PC-3 (cell line): ENCODE results near the gene DHX57. TPM values are rescaled to one million over a fixed set of nuclear protein-coding genes. Genes with fewer than 3 reads are reported as not detected.
A peak's percentile ranks its signal among the peaks of the same experiment; 100 is the strongest.

Experiments used
- ATAC-seq: fragments of 200-7000 bp; cut with Tn5 transposase; 2 replicates; pipeline ENCODE4 v1.9.1; 2020; ENCODE audit warnings: mild to moderate bottlenecking, moderate library complexity
- BruUV-seq: library from RNA; stranded (reverse); fragments of 400-500 nt; replicated peaks from 2 replicates; lab custom pipeline; 2021; lab: Mats Ljungman, UMichigan
- CTCF ChIA-PET: fragments of 300-600 bp; sonication (Branson Sonifier 250); formaldehyde crosslinking; loops from one replicate; lab custom pipeline; 2022; ENCODE audit warnings: antibody characterized with exemption; lab: Charles Lee
- POLR2A ChIA-PET: fragments of 300-600 bp; sonication (Branson Sonifier 250); formaldehyde crosslinking; loops from one replicate; lab custom pipeline; 2022; ENCODE audit warnings: antibody characterized with exemption; ENCODE audit not compliant: unreplicated experiment; lab: Charles Lee
- DNase-seq: peaks from one replicate; pipeline ENCODE4 v3.0.0-alpha.2; 2015
- H2AFZ ChIP-seq: fragments of 300-600 bp; sonication (generic); 2 replicates; pipeline ENCODE4 v1.6.0; 2016; ENCODE audit warnings: antibody characterized with exemption, low read length
- H3F3A ChIP-seq: fragments of 300-600 bp; sonication (generic); one replicate; pipeline ENCODE4 v1.6.0; 2017; ENCODE audit warnings: antibody characterized with exemption, low read length, control low read depth, mild to moderate bottlenecking; ENCODE audit not compliant: unreplicated experiment
- H3K27ac ChIP-seq: fragments of 300-600 bp; sonication (generic); 2 replicates; pipeline ENCODE4 v1.5.1; 2016; ENCODE audit warnings: mild to moderate bottlenecking, low read length
- H3K27me3 ChIP-seq: fragments of 300-600 bp; sonication (generic); 2 replicates; pipeline ENCODE4 v1.6.1; 2016; ENCODE audit warnings: low read length, mixed read lengths
- H3K36me3 ChIP-seq: fragments of 300-600 bp; sonication (generic); 2 replicates; pipeline ENCODE4 v1.6.1; 2016; ENCODE audit warnings: low read depth, mixed run types, low read length, mixed read lengths
- H3K4me1 ChIP-seq: fragments of 300-600 bp; sonication (generic); 2 replicates; pipeline ENCODE4 v1.5.1; 2016; ENCODE audit warnings: low read length; ENCODE audit not compliant: insufficient read depth
- H3K4me2 ChIP-seq: fragments of 300-600 bp; sonication (generic); 2 replicates; pipeline ENCODE4 v1.6.0; 2016; ENCODE audit warnings: low read length
- H3K4me3 ChIP-seq: fragments of 300-600 bp; sonication (generic); 2 replicates; pipeline ENCODE4 v1.5.1; 2016; ENCODE audit warnings: mild to moderate bottlenecking, low read length, mixed read lengths
- H3K79me2 ChIP-seq: fragments of 300-600 bp; sonication (generic); 2 replicates; pipeline ENCODE4 v1.6.1; 2017; ENCODE audit warnings: low read length, mixed read lengths
- H3K9ac ChIP-seq: fragments of 300-600 bp; sonication (generic); 2 replicates; pipeline ENCODE4 v1.6.0; 2016; ENCODE audit warnings: mild to moderate bottlenecking, low read length
- H3K9me2 ChIP-seq: fragments of 300-600 bp; sonication (generic); replicated peaks from 2 replicates; pipeline ENCODE4 v1.6.1; 2016; ENCODE audit warnings: mixed run types, low read length, mixed read lengths
- H3K9me3 ChIP-seq: fragments of 300-600 bp; sonication (generic); 2 replicates; pipeline ENCODE4 v1.6.1; 2016; ENCODE audit warnings: low read length, mixed read lengths
- H4K20me1 ChIP-seq: fragments of 300-600 bp; sonication (generic); 2 replicates; pipeline ENCODE4 v1.6.1; 2016; ENCODE audit warnings: low read length, mixed read lengths
- CTCF ChIP-seq: fragments of 300-600 bp; sonication (generic); conservative IDR thresholded peaks from 2 replicates; pipeline ENCODE4 v1.5.1; 2017; ENCODE audit warnings: antibody characterized with exemption, low read depth, mild to moderate bottlenecking, low read length
- EZH2 ChIP-seq: fragments of 300-600 bp; sonication (generic); IDR thresholded peaks from one replicate; pipeline ENCODE4 v1.6.1; 2017; ENCODE audit warnings: antibody characterized with exemption, mild to moderate bottlenecking, low read length; ENCODE audit not compliant: unreplicated experiment
- EZH2phosphoT487 ChIP-seq: fragments of 300-600 bp; sonication (generic); IDR thresholded peaks from 2 replicates; pipeline ENCODE4 v1.6.1; 2018; ENCODE audit warnings: mild to moderate bottlenecking, antibody characterized with exemption, low read length, borderline replicate concordance
- intact Hi-C: fragments of 100-400 bp; cut with micrococcal nuclease; formaldehyde crosslinking; loops from 2 replicates; pipeline ENCODE4 v1.9.0; 2023
- total RNA-seq: library from RNA; depleted of rRNA; stranded (reverse); fragments of >200 nt; gene quantifications from 2 replicates; pipeline ENCODE4 v1.2.3, GENCODE V29; 2014

The DHX57 gene
- total RNA-seq, 1 experiment from 2014 or later = 17.5 TPM

- H3F3A ChIP-seq = no peaks in the 10 kb centered on the region
- no peaks in the 10 kb centered on the region for H3K79me2 ChIP-seq
- H3K27ac ChIP-seq = no peak overlapping the region
- no peaks in the 10 kb centered on the region for H4K20me1 ChIP-seq
- H3K4me3 ChIP-seq = no peak overlapping the region
- no TSS peak for BruUV-seq
- H3K9ac ChIP-seq = no peak overlapping the region
- TF ChIP-seq CTCF = no peak
- TF ChIP-seq EZH2phosphoT487 = no peak
- no peak for TF ChIP-seq EZH2
- ATAC-seq (no peak), DNase-seq (no peak)
- H3K9me2 ChIP-seq = no peaks in the 10 kb centered on the region
- H2AFZ ChIP-seq = no peak overlapping the region
- intact Hi-C loops = no loop called here
- H3K4me2 ChIP-seq = no peak overlapping the region
- no peaks in the 10 kb centered on the region for H3K9me3 ChIP-seq
- peaks cover 6% of the 10 kb centered on the region; the same call in 1 of the 2 replicates for H3K4me1 ChIP-seq
- ChIA-PET POLR2A (no interaction called here), CTCF (no interaction called here)
- H3K27me3 ChIP-seq = no peaks in the 10 kb centered on the region
- no peaks in the 10 kb centered on the region for H3K36me3 ChIP-seq
Measured at GRCh38 chr2:38905251-38905650, 29.5 kb upstream of the DHX57 start.

- Histone ChIP-seq H3K4me1 (no peaks in the 10 kb centered on the region), H3K9me2 (no peaks in the 10 kb centered on the region), H3K79me2 (no peaks in the 10 kb centered on the region), H2AFZ (no peak overlapping the region), H3K4me2 (no peak overlapping the region), H3K4me3 (no peak overlapping the region), H3F3A (no peaks in the 10 kb centered on the region), H3K9ac (no peak overlapping the region), H3K36me3 (no peaks in the 10 kb centered on the region), H3K27ac (no peak overlapping the region), H3K9me3 (no peaks in the 10 kb centered on the region), H3K27me3 (no peaks in the 10 kb centered on the region), H4K20me1 (no peaks in the 10 kb centered on the region)
- ATAC-seq (no peak), DNase-seq (no peak)
- POLR2A ChIA-PET = no interaction called here
- no peak for TF ChIP-seq EZH2
- no peak for TF ChIP-seq EZH2phosphoT487
- no peak for TF ChIP-seq CTCF
- no TSS peak for BruUV-seq
- intact Hi-C loops = no loop called here
- CTCF ChIA-PET = no interaction called here
Measured at GRCh38 chr2:38900726-38901125, 25.0 kb upstream of the DHX57 start.

DNA sequence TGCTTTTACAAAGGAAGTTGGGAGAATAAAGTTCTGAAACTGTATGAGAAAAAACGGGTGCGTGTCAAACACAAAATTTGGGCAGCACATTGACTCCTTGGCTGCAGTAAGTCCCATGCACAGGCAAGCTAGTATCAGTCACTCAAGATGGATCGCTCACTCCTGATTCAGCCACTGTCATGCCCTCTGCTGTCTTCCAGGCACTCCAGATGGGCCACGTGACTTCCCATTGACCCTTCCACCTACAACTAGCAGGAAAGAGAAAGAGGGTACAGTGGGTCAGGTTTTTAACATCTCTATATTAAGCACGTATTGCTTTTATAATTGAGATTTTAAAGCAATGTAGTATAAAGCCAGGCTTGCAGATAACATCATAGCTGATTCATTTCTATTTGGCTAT is 22.5 kb upstream of the DHX57 start:
- H2AFZ ChIP-seq = no peak overlapping the region

More for the DNA sequence above, 22.5 kb upstream of the DHX57 start:
- intact Hi-C loops = no loop called here
- no peak for TF ChIP-seq CTCF
- TF ChIP-seq EZH2phosphoT487 = no peak
- no peak for TF ChIP-seq EZH2
- ChIA-PET POLR2A (no interaction called here), CTCF (no interaction called here)
- DNase-seq = peak; percentile 31
- H3K4me3 ChIP-seq = no peak overlapping the region
- H3K9me2 ChIP-seq = no peaks in the 10 kb centered on the region
- no peaks in the 10 kb centered on the region for H3F3A ChIP-seq
- H3K79me2 ChIP-seq = no peaks in the 10 kb centered on the region
- no TSS peak for BruUV-seq
- H3K27me3 ChIP-seq = no peaks in the 10 kb centered on the region
- no peak overlapping the region for H3K4me2 ChIP-seq
- no peaks in the 10 kb centered on the region for H3K36me3 ChIP-seq
- no peaks in the 10 kb centered on the region for H3K4me1 ChIP-seq
- ATAC-seq = peak; percentile 60; the same call in 1 of the 2 replicates
- no peaks in the 10 kb centered on the region for H4K20me1 ChIP-seq
- no peak overlapping the region for H3K9ac ChIP-seq
- H3K9me3 ChIP-seq = no peaks in the 10 kb centered on the region
- no peak overlapping the region for H3K27ac ChIP-seq
